Suprapubic skin (tissue), 4 donors: ENCODE results near the gene C20orf96.
A peak's percentile ranks its signal among the peaks of the same experiment; 100 is the strongest.

Source experiments
- POLR2A ChIP-seq, 2 donors: fragments of 450-650 bp; IDR thresholded peaks; one replicate each; pipeline ENCODE4 v1.6.1; 2017; ENCODE audit warnings: antibody characterized with exemption in 2 of 2, mild to moderate bottlenecking in 2 of 2, moderate library complexity in 2 of 2
- POLR2AphosphoS5 ChIP-seq, 3 donors: sonication (generic); formaldehyde crosslinking; IDR thresholded peaks; one replicate each; pipeline ENCODE4 v1.6.1; 2017; ENCODE audit warnings: antibody characterized with exemption in 3 of 3
- TF ChIP-seq, protein P1 (sequence below), 2 donors: fragments of 200-600 bp in 1 of 2; fragments of 450-650 bp in 1 of 2; sonication (generic) in 1 of 2; IDR thresholded peaks; one replicate each; pipeline ENCODE4 v1.5.1; 2016 to 2019; ENCODE audit warnings: antibody characterized with exemption in 2 of 2, mild to moderate bottlenecking in 1 of 2, moderate library complexity in 1 of 2

DNA sequence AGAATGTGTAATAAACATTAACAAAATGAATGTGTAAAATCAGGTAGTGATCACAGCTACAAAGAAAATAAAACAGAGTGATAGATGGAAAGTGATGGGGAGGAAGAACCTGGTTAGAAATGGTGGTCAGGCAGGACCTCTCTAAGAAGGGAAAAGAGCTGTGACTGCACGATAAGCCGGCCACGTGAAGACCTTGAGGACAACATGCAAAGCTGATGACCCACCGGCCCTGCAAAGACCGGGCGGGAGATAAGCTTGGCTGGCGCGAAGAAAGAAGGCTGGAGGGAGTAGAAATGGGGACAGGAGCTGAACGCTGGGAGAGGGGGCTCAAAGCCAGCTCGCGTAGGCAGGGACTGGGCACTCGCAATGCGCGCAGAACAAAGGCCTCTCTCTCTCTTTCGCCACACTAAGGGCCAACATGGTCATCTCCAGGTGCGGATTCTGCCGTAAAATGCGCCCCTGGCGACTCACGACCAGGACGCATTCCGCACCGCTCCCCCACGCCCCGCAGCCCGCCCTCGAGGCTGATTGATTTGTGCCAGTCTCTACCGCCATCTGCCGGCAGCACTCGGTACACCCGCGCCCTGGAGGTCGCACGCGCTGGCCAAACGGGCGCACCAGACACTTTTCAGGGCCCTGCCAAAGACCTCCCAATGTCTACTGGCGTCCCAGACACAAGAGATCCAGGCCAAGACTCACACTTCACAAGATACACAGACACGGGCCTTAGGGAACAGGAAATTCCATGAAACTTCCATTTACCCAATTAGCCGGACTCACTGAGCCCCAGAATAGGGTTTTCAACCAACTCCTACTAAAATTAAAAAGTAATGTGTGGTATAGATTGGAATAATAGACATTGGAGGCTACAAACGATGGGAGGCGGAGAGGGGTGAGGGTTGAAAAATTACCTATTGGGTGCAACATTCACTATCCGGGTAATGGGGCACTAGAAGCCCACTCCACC lies 23.7 kb downstream of the C20orf96 start:
- TF ChIP-seq, protein P1, sequence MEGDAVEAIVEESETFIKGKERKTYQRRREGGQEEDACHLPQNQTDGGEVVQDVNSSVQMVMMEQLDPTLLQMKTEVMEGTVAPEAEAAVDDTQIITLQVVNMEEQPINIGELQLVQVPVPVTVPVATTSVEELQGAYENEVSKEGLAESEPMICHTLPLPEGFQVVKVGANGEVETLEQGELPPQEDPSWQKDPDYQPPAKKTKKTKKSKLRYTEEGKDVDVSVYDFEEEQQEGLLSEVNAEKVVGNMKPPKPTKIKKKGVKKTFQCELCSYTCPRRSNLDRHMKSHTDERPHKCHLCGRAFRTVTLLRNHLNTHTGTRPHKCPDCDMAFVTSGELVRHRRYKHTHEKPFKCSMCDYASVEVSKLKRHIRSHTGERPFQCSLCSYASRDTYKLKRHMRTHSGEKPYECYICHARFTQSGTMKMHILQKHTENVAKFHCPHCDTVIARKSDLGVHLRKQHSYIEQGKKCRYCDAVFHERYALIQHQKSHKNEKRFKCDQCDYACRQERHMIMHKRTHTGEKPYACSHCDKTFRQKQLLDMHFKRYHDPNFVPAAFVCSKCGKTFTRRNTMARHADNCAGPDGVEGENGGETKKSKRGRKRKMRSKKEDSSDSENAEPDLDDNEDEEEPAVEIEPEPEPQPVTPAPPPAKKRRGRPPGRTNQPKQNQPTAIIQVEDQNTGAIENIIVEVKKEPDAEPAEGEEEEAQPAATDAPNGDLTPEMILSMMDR (IDR thresholded peaks at IDR 0.05): peak; percentile 88 to 96
- TF ChIP-seq POLR2AphosphoS5 (IDR thresholded peaks at IDR 0.05) (no peak), POLR2A (IDR thresholded peaks at IDR 0.05) (no peak)
